H9 (cell line): ENCODE data around the gene LRMDA. TPM values are rescaled to one million over a fixed set of nuclear protein-coding genes. Genes with fewer than 3 reads are reported as not detected.

Experiments
- DNase-seq: peaks from one replicate; pipeline ENCODE4 v3.0.0-alpha.2; 2017
- H2AFZ ChIP-seq: one replicate; pipeline ENCODE4 v1.6.1; 2013; ENCODE audit warnings: mild to moderate bottlenecking, low read length, control low read depth, moderate library complexity
- H2AK5ac ChIP-seq: 2 replicates; pipeline ENCODE4 v1.6.1; 2013; ENCODE audit warnings: low read length, control low read depth, mixed read lengths; ENCODE audit not compliant: insufficient read length
- H2BK120ac ChIP-seq: one replicate; pipeline ENCODE4 v1.6.1; 2013; ENCODE audit warnings: low read depth, mild to moderate bottlenecking, low read length, control low read depth, inconsistent platforms; ENCODE audit not compliant: poor library complexity, severe bottlenecking
- H2BK12ac ChIP-seq: 2 replicates; pipeline ENCODE4 v1.6.1; 2013; ENCODE audit warnings: low read length, control low read depth, mixed read lengths, low read depth; ENCODE audit not compliant: insufficient read length
- H2BK15ac ChIP-seq: 2 replicates; pipeline ENCODE4 v1.6.1; 2013; ENCODE audit warnings: low read depth, low read length, control low read depth
- H2BK20ac ChIP-seq: one replicate; pipeline ENCODE4 v1.6.1; 2013; ENCODE audit warnings: low read depth, mild to moderate bottlenecking, low read length, control low read depth, inconsistent platforms; ENCODE audit not compliant: poor library complexity, severe bottlenecking
- H2BK5ac ChIP-seq: 2 replicates; pipeline ENCODE4 v1.6.1; 2013; ENCODE audit warnings: low read length, control low read depth, mixed read lengths; ENCODE audit not compliant: insufficient read length
- H3K14ac ChIP-seq: 2 replicates; pipeline ENCODE4 v1.6.1; 2013; ENCODE audit warnings: low read length, control low read depth; ENCODE audit not compliant: insufficient read depth
- H3K18ac ChIP-seq: 2 replicates; pipeline ENCODE4 v1.6.1; 2013; ENCODE audit warnings: low read depth, mild to moderate bottlenecking, mixed read lengths, low read length, control low read depth; ENCODE audit not compliant: insufficient read length
- H3K23ac ChIP-seq: 2 replicates; pipeline ENCODE4 v1.6.1; 2013; ENCODE audit warnings: low read length, control low read depth, mixed read lengths, low read depth; ENCODE audit not compliant: insufficient read length
- H3K23me2 ChIP-seq: 2 replicates; pipeline ENCODE4 v1.6.1; 2013; ENCODE audit warnings: low read depth, mild to moderate bottlenecking, mixed read lengths, low read length, control low read depth; ENCODE audit not compliant: insufficient read length, poor library complexity, severe bottlenecking
- H3K27ac ChIP-seq: 2 replicates; pipeline ENCODE4 v1.5.1; 2013; ENCODE audit warnings: low read length, control low read depth, mixed read lengths, low read depth; ENCODE audit not compliant: insufficient read length
- H3K27me3 ChIP-seq: 2 replicates; pipeline ENCODE4 v1.6.1; 2013; ENCODE audit warnings: low read length, control low read depth, inconsistent platforms; ENCODE audit not compliant: insufficient read depth
- H3K4ac ChIP-seq: 2 replicates; pipeline ENCODE4 v1.6.1; 2013; ENCODE audit warnings: low read depth, mild to moderate bottlenecking, control low read depth, inconsistent platforms, low read length, moderate library complexity
- H3K4me1 ChIP-seq: 2 replicates; pipeline ENCODE4 v1.6.1; 2013; ENCODE audit warnings: low read length, control low read depth, inconsistent platforms; ENCODE audit not compliant: insufficient read depth
- H3K4me2 ChIP-seq: 2 replicates; pipeline ENCODE4 v1.6.1; 2013; ENCODE audit warnings: low read length, control low read depth, mixed read lengths; ENCODE audit not compliant: insufficient read length, insufficient read depth
- H3K56ac ChIP-seq: 2 replicates; pipeline ENCODE4 v1.6.1; 2013; ENCODE audit warnings: low read depth, mild to moderate bottlenecking, mixed read lengths, low read length, control low read depth; ENCODE audit not compliant: insufficient read length
- H3K79me1 ChIP-seq: 2 replicates; pipeline ENCODE4 v1.6.1; 2013; ENCODE audit warnings: low read depth, mild to moderate bottlenecking, moderate library complexity, low read length, control low read depth, inconsistent platforms; ENCODE audit not compliant: insufficient read depth, poor library complexity, severe bottlenecking
- H3K79me2 ChIP-seq: 2 replicates; pipeline ENCODE4 v1.6.1; 2013; ENCODE audit warnings: low read length, control low read depth, inconsistent platforms; ENCODE audit not compliant: insufficient read depth
- H3K9ac ChIP-seq: 2 replicates; pipeline ENCODE4 v1.6.1; 2013; ENCODE audit warnings: low read length, control low read depth, mixed read lengths; ENCODE audit not compliant: insufficient read length; ENCODE audit errors: extremely low read depth
- H3K9me3 ChIP-seq: one replicate; pipeline ENCODE4 v1.6.1; 2013; ENCODE audit warnings: low read depth, low read length, inconsistent platforms; ENCODE audit not compliant: control insufficient read depth
- H3T11ph ChIP-seq: one replicate; pipeline ENCODE4 v1.6.1; 2013; ENCODE audit warnings: mild to moderate bottlenecking, low read length, control low read depth, inconsistent platforms
- H4K20me1 ChIP-seq: one replicate; pipeline ENCODE4 v1.6.1; 2013; ENCODE audit not compliant: control insufficient read depth, insufficient read length, insufficient read depth
- H4K5ac ChIP-seq: 2 replicates; pipeline ENCODE4 v1.6.1; 2013; ENCODE audit warnings: low read depth, mild to moderate bottlenecking, mixed read lengths, low read length, control low read depth; ENCODE audit not compliant: insufficient read length
- H4K8ac ChIP-seq: replicated peaks from 2 replicates; pipeline ENCODE4 v1.6.1; 2013; ENCODE audit warnings: low read length, control low read depth, mixed read lengths, low read depth; ENCODE audit not compliant: insufficient read length
- H4K91ac ChIP-seq: 2 replicates; pipeline ENCODE4 v1.6.1; 2013; ENCODE audit warnings: low read depth, mild to moderate bottlenecking, moderate library complexity, mixed read lengths, low read length, control low read depth; ENCODE audit not compliant: insufficient read length
- H3K27ac Mint-ChIP-seq, 3 experiments: 2 replicates in 2 of 3; 3 replicates in 1 of 3; pipeline ENCODE4 v1.8.0; 2020 to 2021; ENCODE audit warnings: mixed read lengths in 3 of 3, mild to moderate bottlenecking in 1 of 3, moderate library complexity in 1 of 3
- H3K27me3 Mint-ChIP-seq: 2 replicates; pipeline ENCODE4 v1.8.0; 2021; ENCODE audit warnings: low read depth, mild to moderate bottlenecking, moderate library complexity, mixed read lengths
- H3K36me3 Mint-ChIP-seq, 3 experiments: 2 replicates in 2 of 3; 3 replicates in 1 of 3; pipeline ENCODE4 v1.8.0; 2020 to 2021; ENCODE audit warnings: low read depth in 3 of 3, mixed read lengths in 3 of 3; ENCODE audit not compliant: insufficient read depth in 1 of 3
- H3K4me1 Mint-ChIP-seq, 2 experiments: 2 replicates each; pipeline ENCODE4 v1.8.0; 2020; ENCODE audit warnings: mixed read lengths in 2 of 2
- H3K4me3 Mint-ChIP-seq, 2 experiments: 2 replicates in 1 of 2; 3 replicates in 1 of 2; pipeline ENCODE4 v1.8.0; 2020 to 2021; ENCODE audit warnings: mild to moderate bottlenecking in 2 of 2, mixed read lengths in 2 of 2, moderate library complexity in 1 of 2
- H3K9me3 Mint-ChIP-seq, 2 experiments: 2 replicates in 1 of 2; 3 replicates in 1 of 2; pipeline ENCODE4 v1.8.0; 2020; ENCODE audit warnings: mild to moderate bottlenecking in 2 of 2, mixed read lengths in 2 of 2, moderate library complexity in 1 of 2
- CTCF ChIP-seq: fragments of 200-600 bp; sonication (generic); conservative IDR thresholded peaks from 3 replicates; pipeline ENCODE4 v1.8.0; 2021; ENCODE audit warnings: antibody characterized with exemption, mild to moderate bottlenecking
- total RNA-seq: library from RNA; stranded (reverse); gene quantifications from 2 replicates; pipeline ENCODE4 v1.2.1, GENCODE V29; 2021

LRMDA gene
- total RNA-seq, 1 experiment from 2014 or later: 1.8 TPM

- no peak overlapping the region for H4K5ac ChIP-seq
- H2BK20ac ChIP-seq: no peak overlapping the region
- no peak overlapping the region for H3K9ac ChIP-seq
- H3K79me1 ChIP-seq: no peaks in the 10 kb centered on the region
- Mint-ChIP-seq H3K4me1 (no peaks in the 10 kb centered on the region), H3K36me3 (no peaks in the 10 kb centered on the region), H3K27ac (no peak overlapping the region), H3K9me3 (peaks cover 0 to 2% of the 10 kb centered on the region in 2 experiments; a peak in 1 of 5 replicates), H3K27me3 (peaks cover 24% of the 10 kb centered on the region), H3K4me3 (no peak overlapping the region)
- H3T11ph ChIP-seq: no peak overlapping the region
- no peak for DNase-seq
- H4K91ac ChIP-seq: no peak overlapping the region
- no peak overlapping the region for H2BK15ac ChIP-seq
- H3K23me2 ChIP-seq: no peaks in the 10 kb centered on the region
- no peak overlapping the region for H3K4ac ChIP-seq
- H2AK5ac ChIP-seq: no peak overlapping the region
- no peak overlapping the region for H3K14ac ChIP-seq
- H3K27ac ChIP-seq: no peak overlapping the region
- no peaks in the 10 kb centered on the region for H4K20me1 ChIP-seq
- no peak overlapping the region for H2BK120ac ChIP-seq
- H3K9me3 ChIP-seq: no peaks in the 10 kb centered on the region
- TF ChIP-seq CTCF: no peak
- no peak overlapping the region for H3K56ac ChIP-seq
- H2BK12ac ChIP-seq: no peak overlapping the region
- no peak overlapping the region for H3K4me2 ChIP-seq
- no peaks in the 10 kb centered on the region; the same call in 1 of the 2 replicates for H3K27me3 ChIP-seq
- H2BK5ac ChIP-seq: no peak overlapping the region
- no peak overlapping the region for H4K8ac ChIP-seq
- no peaks in the 10 kb centered on the region for H3K4me1 ChIP-seq
- no peak overlapping the region for H2AFZ ChIP-seq
- no peaks in the 10 kb centered on the region for H3K79me2 ChIP-seq
- no peak overlapping the region for H3K23ac ChIP-seq
- no peak overlapping the region for H3K18ac ChIP-seq
These were observed 71.4 kb downstream of the LRMDA start for GRCh38 chr10:75502838-75503237.
